Small intestine (tissue), 7 donors: ENCODE measurements around the gene LHFPL2. TPM values are rescaled to one million over a fixed set of nuclear protein-coding genes. Genes with fewer than 3 reads are reported as not detected.

Experiments
- DNase-seq, 2 donors: peaks; one replicate each; pipeline versions ENCODE4 v3.0.0 to v3.0.0-alpha.2; 2013
- FAIRE-seq: peaks from 2 replicates; lab custom pipeline; 2012; peaks lifted over from hg19 to GRCh38; lab: Jason Lieb, UNC
- H3K27ac ChIP-seq, 3 donors: one replicate each; pipeline ENCODE4 v1.5.1; 2013; ENCODE audit warnings: low read length in 2 of 3, mild to moderate bottlenecking in 2 of 3, control low read depth in 1 of 3, inconsistent platforms in 1 of 3, low read depth in 1 of 3, moderate library complexity in 1 of 3
- H3K27me3 ChIP-seq, 3 donors: one replicate each; pipeline ENCODE4 v1.6.1; 2013; ENCODE audit warnings: low read length in 3 of 3, inconsistent platforms in 1 of 3; ENCODE audit not compliant: control insufficient read depth in 3 of 3, insufficient read depth in 3 of 3
- H3K36me3 ChIP-seq, 3 donors: one replicate each; pipeline ENCODE4 v1.6.1; 2013; ENCODE audit warnings: low read length in 3 of 3, inconsistent platforms in 1 of 3, low read depth in 1 of 3, mild to moderate bottlenecking in 1 of 3, moderate library complexity in 1 of 3; ENCODE audit not compliant: control insufficient read depth in 3 of 3, insufficient read depth in 2 of 3
- H3K4me1 ChIP-seq, 3 donors: one replicate each; pipeline ENCODE4 v1.6.1; 2013; ENCODE audit warnings: low read length in 2 of 3, inconsistent platforms in 1 of 3, low read depth in 1 of 3, mild to moderate bottlenecking in 1 of 3, moderate library complexity in 1 of 3; ENCODE audit not compliant: control insufficient read depth in 3 of 3, insufficient read depth in 2 of 3
- H3K4me3 ChIP-seq, 3 donors: one replicate each; pipeline ENCODE4 v1.5.1; 2013; ENCODE audit warnings: low read length in 3 of 3, control low read depth in 1 of 3, inconsistent platforms in 1 of 3, low read depth in 1 of 3, mild to moderate bottlenecking in 1 of 3, moderate library complexity in 1 of 3
- H3K9me3 ChIP-seq, 2 donors: one replicate each; pipeline ENCODE4 v1.6.1; 2013; ENCODE audit warnings: low read depth in 1 of 2, low read length in 1 of 2; ENCODE audit not compliant: control insufficient read depth in 2 of 2, insufficient read depth in 1 of 2
- WGBS, 3 donors: extraction: QIAGEN DNeasy Blood & Tissue Kit; methylation state at CpG; one replicate each; pipeline ENCODE4 v1.1.7; 2013; 5-methylcytosine and 5-hydroxymethylcytosine counted together
- polyA plus RNA-seq, 4 donors: library from polyadenylated mRNA; stranded (reverse) in 3 of 4; unstranded in 1 of 4; fragments of 200-250 nt in 3 of 4; fragments of 120-200 nt in 1 of 4; gene quantifications; one replicate each; pipeline versions ENCODE4 v1.2.1 to v1.2.3, GENCODE V29; 2013
- donor health status: healthy with polysubstance abuse.
- donor health status: control.
- donor health status: control.
- donor health status: Bipolar disorder and iron deficiency.
- donor health status: healthy.

The LHFPL2 gene
- polyA plus RNA-seq, 4 donors, result 8.9 to 38.3 (median 13.0) TPM

DNA sequence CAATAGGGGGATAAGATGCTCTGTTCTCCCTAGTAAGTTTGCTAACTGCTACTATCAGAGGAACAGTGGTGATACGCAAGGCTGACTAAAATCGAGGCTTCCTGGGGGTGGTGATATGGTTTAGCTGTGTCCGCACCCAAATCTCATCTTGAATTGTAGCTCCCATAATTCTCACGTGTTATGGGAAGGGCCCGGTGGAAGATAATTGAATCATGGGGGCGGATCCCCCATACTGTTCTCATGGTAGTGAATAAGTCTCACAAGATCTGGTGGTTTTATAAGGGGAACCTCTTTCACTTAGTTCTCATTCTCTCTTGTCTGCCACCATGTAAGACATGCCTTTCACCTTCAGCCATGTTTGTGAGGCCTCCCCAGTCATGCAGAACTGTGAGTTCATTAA lies 135.1 kb downstream of the LHFPL2 start:
- Histone ChIP-seq H3K27ac (no peak overlapping the region), H3K9me3 (no peaks in the 10 kb centered on the region), H3K4me3 (no peak overlapping the region), H3K36me3 (peaks cover 0 to 13% (median 0%) of the 10 kb centered on the region in 3 donors), H3K4me1 (peaks cover 3 to 25% (median 5%) of the 10 kb centered on the region in 3 donors), H3K27me3 (no peaks in the 10 kb centered on the region)
- WGBS, 3 donors, result 75 to 83% (median 80%) methylated on average over 6 of the region's 6 CpGs
- FAIRE-seq (no peak), DNase-seq (no peak)

DNA sequence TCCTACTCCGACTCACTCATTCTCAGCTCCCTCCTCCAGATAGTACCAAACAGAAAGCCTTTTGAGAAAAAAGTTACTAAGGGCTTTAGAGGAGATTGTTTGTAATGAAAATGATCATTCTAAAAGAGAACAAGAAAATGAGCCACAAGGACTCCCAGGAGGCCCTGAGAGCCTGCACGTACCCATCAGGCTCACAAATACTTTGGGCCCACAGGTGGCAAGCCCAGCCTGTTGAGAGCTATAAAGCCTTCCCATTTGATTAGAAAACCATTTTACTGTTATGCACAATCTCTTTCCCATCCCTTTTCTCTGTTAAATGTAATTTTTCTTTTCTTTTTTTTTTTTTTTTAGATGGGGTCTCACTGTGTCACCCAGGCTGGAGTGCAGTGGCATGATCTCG lies 136.1 kb downstream of the LHFPL2 start:
- peaks cover 0 to 13% (median 0%) of the 10 kb centered on the region in 3 donors for H3K36me3 ChIP-seq
- WGBS, 3 donors, result 92 to 96% (median 94%) methylated on average over 3 of the region's 3 CpGs
- no peak for FAIRE-seq

DNA sequence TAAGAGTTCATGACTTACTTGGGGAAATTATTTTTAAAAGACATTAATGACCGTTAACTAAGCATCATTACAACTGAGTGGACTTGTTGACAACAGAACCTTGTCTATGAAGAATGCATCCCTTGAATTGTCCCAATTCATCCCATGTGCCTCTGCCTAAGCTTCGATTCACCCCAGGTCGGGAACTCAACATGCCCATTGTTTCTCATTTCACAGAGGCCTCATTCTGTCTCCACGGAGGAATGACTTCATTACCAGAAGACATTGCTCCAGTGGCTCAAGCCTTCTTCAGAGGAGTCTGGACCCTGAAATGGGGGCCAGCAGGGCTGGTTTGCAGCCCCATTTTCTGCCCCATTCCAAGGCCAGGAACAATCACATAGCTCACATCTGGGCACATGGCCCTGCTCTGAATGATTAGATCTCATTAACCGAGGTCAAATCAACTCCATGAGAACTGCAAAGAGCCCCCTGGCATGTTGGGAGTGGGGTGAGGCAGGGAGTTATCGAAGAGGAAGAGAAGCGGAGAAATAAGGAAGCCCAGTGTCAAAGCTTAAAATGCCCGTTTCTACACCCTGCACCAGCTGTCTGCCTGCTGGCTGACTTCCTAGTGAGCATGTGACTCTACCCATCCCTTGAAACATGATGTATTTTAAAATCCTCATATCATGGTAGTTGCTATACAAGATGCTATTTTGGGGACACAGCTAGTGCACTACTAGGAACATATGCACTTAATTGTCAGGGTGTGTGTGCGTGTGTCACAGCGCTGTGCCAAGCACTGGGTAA lies 137.3 kb downstream of the LHFPL2 start:
- H3K9me3 ChIP-seq, result no peaks in the 10 kb centered on the region
- peak overlapping the region in 1 of 3 donors; percentile 38 for H3K27ac ChIP-seq
- H3K4me1 ChIP-seq, result peaks cover 0 to 27% (median 5%) of the 10 kb centered on the region in 3 donors
- no peak for DNase-seq
- no peak for FAIRE-seq
- H3K27me3 ChIP-seq, result no peaks in the 10 kb centered on the region
- H3K36me3 ChIP-seq, result peaks cover 0 to 18% (median 0%) of the 10 kb centered on the region in 3 donors
- 69 to 85% (median 83%) methylated on average over 10 of the region's 10 CpGs for WGBS, 3 donors
- H3K4me3 ChIP-seq, result no peak overlapping the region

More for the DNA sequence above, 136.1 kb downstream of the LHFPL2 start:
- peaks cover 0 to 24% (median 5%) of the 10 kb centered on the region in 3 donors for H3K4me1 ChIP-seq
- H3K9me3 ChIP-seq, result no peaks in the 10 kb centered on the region
- DNase-seq, result no peak
- no peak overlapping the region for H3K4me3 ChIP-seq
- no peak overlapping the region for H3K27ac ChIP-seq
- H3K27me3 ChIP-seq, result no peaks in the 10 kb centered on the region

DNA sequence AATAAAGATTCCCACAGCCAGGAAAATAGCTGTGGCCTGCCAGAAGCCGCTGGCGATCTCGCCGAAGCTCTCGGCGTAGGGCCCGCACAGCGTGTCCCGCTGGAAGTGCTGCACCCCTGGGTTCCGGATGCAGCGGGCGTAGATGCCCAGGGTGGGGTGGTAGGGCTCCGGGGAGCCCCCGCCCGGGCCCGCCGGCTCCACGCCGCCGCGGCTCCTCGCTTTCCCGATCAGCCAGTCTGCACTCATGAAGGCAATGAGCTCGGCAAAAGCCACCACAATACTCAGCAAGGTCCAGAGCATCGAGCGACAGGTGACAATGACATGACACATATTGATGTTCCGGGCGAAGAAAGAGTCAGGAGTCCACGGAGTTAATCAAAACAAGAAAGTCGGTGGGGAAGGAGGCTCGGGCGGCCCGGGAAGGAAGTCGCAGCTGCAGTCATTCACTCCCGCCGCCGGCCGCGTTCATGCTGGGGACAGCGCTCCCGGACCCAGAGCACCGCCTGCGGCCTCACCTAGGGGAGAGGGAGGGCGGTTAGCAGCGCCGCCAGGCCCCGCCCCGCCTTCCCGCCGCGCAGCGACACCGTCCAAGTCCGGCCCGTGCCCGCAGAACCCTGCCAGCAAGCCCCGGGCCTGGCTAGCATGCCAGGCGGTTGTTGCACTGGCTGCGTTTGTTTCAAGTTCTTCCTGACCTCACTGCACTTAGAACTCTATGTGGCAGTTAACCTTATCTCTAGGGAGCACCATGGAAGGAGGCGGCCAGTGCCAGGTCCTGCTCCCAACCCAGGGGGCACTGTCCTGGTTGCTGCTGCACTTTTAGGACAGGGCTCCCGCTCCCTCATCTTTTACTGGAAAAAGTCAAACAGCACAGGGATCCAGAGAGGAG lies 138.4 kb downstream of the LHFPL2 start:
- H3K4me1 ChIP-seq, result peaks cover 2 to 35% (median 5%) of the 10 kb centered on the region in 3 donors

DNA sequence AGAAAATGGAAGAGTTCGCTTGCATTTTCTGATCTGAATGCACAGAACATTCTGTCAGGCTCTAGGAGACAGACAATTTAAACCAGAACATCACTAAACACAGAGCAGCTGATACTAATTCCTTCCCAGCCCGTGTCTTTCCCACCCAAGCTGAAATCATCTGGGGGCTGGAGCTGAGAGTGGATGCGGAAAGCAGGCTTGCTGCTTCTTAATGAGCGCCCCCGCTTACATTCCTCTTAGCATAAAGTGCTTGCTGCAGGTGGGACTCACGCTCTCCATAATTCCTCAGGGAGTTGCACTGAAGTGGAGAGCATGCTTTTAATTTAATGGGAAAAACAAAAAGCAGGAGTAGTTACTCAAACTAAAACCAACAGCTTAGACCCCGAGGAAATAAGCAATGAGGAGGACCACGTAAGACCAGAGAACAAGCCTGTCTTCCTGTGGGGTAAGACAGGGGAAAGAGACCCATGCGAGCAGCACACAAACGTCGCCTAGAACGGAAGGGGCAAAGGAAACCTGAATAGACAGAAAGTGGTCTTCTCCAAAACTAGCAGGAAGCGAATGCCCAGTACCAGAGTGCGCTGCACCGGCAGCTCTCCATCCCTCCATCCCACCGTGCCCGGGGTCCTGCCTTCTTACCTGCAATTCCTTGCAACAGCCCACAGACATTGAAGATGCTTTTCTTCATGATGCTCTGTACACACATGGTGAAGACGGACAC lies 139.3 kb downstream of the LHFPL2 start:
- peak overlapping the region in 2 of 3 donors; percentile 23 to 31 for H3K4me3 ChIP-seq
- 63 to 74% (median 67%) methylated on average over 18 of the region's 18 CpGs for WGBS, 3 donors
- DNase-seq (no peak), FAIRE-seq (no peak)
- H3K9me3 ChIP-seq, result no peaks in the 10 kb centered on the region
- peak overlapping the region in 1 of 3 donors; percentile 61 for H3K27ac ChIP-seq
- peaks cover 5 to 35% (median 6%) of the 10 kb centered on the region in 3 donors for H3K4me1 ChIP-seq
- no peaks in the 10 kb centered on the region for H3K27me3 ChIP-seq
- H3K36me3 ChIP-seq, result peaks cover 0 to 26% (median 0%) of the 10 kb centered on the region in 3 donors

More for the DNA sequence above, 138.4 kb downstream of the LHFPL2 start:
- H3K4me3 ChIP-seq, result peak overlapping the region in 2 of 3 donors; percentile 23 to 31
- no peaks in the 10 kb centered on the region for H3K27me3 ChIP-seq
- H3K36me3 ChIP-seq, result peaks cover 0 to 20% (median 0%) of the 10 kb centered on the region in 3 donors
- H3K9me3 ChIP-seq, result no peaks in the 10 kb centered on the region
- 5 to 17% (median 5%) methylated on average over 60 to 61 of the region's 61 CpGs for WGBS, 3 donors
- DNase-seq (peak; percentile 67 to 78), FAIRE-seq (no peak)
- H3K27ac ChIP-seq, result peak overlapping the region in 2 of 3 donors; percentile 18 to 61

DNA sequence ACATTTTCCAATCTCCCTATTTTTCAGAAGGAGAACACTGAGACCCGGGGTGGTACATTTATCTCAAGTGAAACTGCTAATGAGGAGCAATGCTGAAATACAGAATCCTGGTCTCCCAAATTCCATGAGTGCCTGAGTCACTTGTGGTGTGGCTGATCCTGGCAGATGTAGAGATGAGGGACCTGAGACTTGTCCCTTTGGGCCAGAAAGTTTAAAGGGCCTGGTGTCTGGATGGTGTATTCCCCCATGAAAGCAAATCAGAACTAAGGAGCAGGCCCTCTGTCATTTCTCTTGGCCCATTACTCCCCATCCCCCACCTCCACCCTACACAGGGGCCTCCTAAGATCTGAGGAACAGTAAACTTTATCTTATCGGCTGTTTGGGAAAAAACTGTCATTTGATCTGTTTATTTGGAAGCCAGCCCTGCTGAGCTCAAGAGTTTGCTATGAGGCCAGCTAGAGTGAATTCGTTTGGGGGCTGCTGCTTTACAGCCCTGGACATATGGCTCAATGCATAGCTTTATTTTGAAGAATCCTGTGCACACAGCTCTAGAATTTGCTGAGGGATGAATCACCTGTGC lies 140.3 kb downstream of the LHFPL2 start:
- WGBS, 3 donors, result 29 to 37% (median 35%) methylated on average over 3 of the region's 3 CpGs
- Histone ChIP-seq H3K4me3 (no peak overlapping the region), H3K9me3 (no peaks in the 10 kb centered on the region), H3K27me3 (no peaks in the 10 kb centered on the region), H3K36me3 (peaks cover 0 to 23% (median 0%) of the 10 kb centered on the region in 3 donors), H3K27ac (peak overlapping the region in 1 of 3 donors; percentile 2), H3K4me1 (peaks cover 5 to 35% (median 6%) of the 10 kb centered on the region in 3 donors)
- FAIRE-seq, result no peak
- DNase-seq, result no peak

DNA sequence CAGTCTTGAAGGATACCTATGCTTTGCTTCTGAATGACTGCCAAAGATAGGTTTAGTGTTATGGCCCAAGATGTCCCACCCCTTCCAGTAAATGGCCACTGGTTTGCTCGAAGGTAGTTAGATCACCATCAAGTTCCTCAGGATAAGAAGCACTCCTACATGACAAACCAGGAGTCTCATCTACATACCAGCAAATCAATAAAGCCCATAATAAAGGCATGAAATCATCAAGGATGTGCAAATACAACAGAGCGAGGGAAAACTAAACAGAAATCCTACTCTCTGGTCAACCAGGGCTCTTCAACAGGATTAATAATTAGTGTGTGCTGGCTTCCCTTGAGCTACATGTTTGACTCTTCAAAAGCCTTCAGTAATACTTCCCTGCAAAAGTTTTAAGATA lies 141.0 kb downstream of the LHFPL2 start:
- DNase-seq, result no peak
- Histone ChIP-seq H3K36me3 (peaks cover 0 to 23% (median 0%) of the 10 kb centered on the region in 3 donors), H3K4me1 (peaks cover 5 to 35% (median 6%) of the 10 kb centered on the region in 3 donors), H3K9me3 (no peaks in the 10 kb centered on the region), H3K27me3 (no peaks in the 10 kb centered on the region), H3K4me3 (no peak overlapping the region), H3K27ac (no peak overlapping the region)
- WGBS, 3 donors, result 75 to 81% (median 78%) methylated on average over 2 of the region's 2 CpGs
- no peak for FAIRE-seq
